22Rv1 (cell line): ENCODE data around the gene USP16.
"Not testable (repeated sequence)": the region's sequence is repeated elsewhere in the genome, so short reads cannot be mapped to it uniquely, and the experiment has no call there.

Experiments
- ZFX ChIP-seq: fragments of 450-650 bp; IDR thresholded peaks from 2 replicates; pipeline ENCODE4 v1.6.1; 2017; ENCODE audit warnings: antibody characterized with exemption, borderline replicate concordance
- TF ChIP-seq, protein P1 (sequence below): fragments of 450-650 bp; IDR thresholded peaks from 2 replicates; pipeline ENCODE4 v1.5.1; 2017; ENCODE audit warnings: mild to moderate bottlenecking

DNA sequence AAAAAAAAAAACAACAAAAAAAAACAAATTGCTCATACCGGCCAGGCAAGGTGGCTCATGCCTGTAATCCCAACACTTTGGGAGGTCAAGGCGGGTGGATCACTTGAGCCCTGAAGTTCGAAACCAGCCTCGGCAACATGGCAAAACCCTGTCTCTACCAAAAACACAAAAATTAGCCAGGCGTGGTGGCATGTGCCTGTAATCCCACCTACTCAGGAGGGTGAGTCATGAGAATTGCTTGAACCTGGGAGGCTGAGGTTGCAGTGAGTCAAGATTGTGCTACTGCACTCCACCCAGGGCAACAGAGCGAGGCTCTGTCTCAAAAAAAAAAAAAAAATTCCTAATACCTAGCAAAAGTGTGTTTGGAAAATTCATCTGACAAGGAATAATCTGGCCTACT, 36.3 kb upstream of the USP16 start:
- TF ChIP-seq, protein P1, sequence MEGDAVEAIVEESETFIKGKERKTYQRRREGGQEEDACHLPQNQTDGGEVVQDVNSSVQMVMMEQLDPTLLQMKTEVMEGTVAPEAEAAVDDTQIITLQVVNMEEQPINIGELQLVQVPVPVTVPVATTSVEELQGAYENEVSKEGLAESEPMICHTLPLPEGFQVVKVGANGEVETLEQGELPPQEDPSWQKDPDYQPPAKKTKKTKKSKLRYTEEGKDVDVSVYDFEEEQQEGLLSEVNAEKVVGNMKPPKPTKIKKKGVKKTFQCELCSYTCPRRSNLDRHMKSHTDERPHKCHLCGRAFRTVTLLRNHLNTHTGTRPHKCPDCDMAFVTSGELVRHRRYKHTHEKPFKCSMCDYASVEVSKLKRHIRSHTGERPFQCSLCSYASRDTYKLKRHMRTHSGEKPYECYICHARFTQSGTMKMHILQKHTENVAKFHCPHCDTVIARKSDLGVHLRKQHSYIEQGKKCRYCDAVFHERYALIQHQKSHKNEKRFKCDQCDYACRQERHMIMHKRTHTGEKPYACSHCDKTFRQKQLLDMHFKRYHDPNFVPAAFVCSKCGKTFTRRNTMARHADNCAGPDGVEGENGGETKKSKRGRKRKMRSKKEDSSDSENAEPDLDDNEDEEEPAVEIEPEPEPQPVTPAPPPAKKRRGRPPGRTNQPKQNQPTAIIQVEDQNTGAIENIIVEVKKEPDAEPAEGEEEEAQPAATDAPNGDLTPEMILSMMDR = not testable (repeated sequence)
- not testable (repeated sequence) for TF ChIP-seq ZFX
